Stimulated activated CD8-positive, alpha-beta memory T cell treated with anti-CD3 and anti-CD28 coated beads, Interleukin-12 subunit alpha, Interleukin-12 subunit beta, amount 100 ng/mL, for 24 hours (primary cell): ENCODE measurements around the gene RASAL2.
"Not testable (repeated sequence)": the region's sequence is repeated elsewhere in the genome, so short reads cannot be mapped to it uniquely, and the experiment has no call there.

ENCODE experiments used
- DNase-seq: peaks from one replicate; pipeline ENCODE4 v3.0.0-alpha.2; 2020; ENCODE audit errors: extremely low read depth

The RASAL2 gene

DNA sequence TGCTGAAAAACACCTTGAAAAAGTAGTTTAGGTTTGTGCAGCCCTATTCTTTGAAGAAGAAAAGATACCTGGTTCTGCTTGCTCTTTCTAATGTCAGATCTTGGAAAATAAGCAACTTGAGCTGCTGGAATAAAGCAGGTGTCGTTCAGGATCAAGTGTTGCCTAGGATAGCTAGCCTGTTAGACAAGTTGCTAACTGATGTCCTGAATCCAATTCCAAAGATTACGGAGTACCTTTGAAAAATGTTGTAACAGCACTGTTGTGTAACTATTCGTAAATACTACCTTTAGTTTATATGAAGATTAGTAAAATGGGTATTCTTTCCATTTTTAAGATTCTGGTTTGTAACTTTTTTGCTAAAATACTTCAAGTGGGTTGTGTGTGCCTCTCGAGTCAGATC, 251.3 kb downstream of the RASAL2 start:
- DNase-seq: no peak

DNA sequence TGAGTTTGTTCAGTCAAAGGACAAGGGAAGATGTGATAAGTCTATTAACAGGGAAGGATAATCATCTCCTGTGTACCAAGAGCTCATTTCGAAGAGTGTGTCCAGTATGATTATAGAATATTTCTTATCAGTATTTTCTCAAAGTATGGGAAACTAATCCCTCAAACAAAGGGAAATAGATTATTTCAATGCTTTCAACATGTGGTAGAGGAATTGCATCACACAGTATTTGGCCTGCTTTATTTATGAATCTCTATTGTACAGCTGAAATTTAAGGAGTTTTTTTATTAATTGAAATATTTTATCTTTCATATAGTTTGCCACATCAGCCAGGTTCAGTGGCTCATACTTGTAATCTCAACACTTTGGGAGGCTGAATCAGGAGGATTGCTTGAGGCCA, 251.9 kb downstream of the RASAL2 start:
- DNase-seq: no peak

- DNase-seq: no peak
Observed at GRCh38 chr1:178349801-178350200, 255.9 kb downstream of the RASAL2 start.

DNA sequence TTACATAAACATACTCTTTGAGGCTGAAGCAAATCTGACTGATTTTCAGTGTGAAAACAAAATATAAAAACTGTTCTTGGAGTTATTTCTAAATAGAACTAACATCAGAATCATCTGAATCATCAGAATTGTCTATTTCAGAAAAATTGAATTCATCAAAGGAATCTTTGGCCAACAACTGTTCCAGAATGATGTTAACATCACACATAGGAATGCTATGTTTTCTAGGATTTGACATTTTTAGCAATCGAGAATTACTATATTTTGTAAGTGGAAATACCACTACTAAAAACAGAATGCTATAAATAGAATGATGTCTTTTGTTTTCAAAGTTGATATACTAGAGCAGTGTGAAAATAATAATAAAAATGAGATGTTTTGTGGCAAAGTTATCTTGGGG, 258.0 kb downstream of the RASAL2 start:
- DNase-seq: not testable (repeated sequence)

- no peak for DNase-seq
Observed at GRCh38 chr1:178352790-178353416, 259.0 kb downstream of the RASAL2 start.

- no peak for DNase-seq
Observed at GRCh38 chr1:178353524-178353923, 259.6 kb downstream of the RASAL2 start.

GRCh38 chr1:178354816-178355215, 260.9 kb downstream of the RASAL2 start:
- no peak for DNase-seq

GRCh38 chr1:178356299-178356698, 262.4 kb downstream of the RASAL2 start:
- DNase-seq: no peak

DNA sequence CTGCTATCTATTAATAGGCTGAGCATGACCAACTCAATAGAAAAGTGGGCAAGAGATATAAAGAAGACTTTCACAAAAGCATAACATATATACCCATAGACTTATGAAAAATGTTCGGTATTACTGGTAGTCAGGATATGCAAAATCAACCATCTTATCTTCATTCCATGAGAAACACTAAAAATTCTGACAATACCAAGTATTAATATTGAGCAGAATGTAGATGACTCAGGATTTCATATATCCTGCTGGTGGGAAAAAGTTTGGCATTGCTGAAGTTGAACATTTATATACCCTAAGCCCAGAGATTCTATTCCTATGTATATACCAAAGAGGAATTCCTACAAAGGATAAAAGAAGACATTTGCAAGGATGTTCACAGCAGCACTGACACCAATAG, 264.6 kb downstream of the RASAL2 start:
- DNase-seq: no peak

GRCh38 chr1:178360421-178360820, 266.5 kb downstream of the RASAL2 start:
- no peak for DNase-seq

DNA sequence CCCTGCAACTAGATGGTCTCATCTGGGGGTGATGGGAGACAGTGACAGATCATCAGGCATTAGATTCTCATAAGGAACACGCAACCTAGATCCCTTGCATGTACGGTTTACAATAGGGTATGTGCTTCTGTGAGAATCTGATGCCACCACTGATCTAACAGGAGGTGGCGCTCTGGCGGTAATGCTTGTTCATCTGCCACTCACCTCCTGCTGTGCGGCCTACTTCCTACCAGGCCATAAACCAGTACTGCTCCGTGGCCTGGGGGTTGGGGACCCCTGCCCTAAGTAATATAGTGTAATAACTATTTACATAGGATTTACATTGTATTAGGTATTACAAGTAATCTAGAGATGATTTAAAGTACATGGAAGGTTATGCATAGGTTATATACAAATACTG, 267.9 kb downstream of the RASAL2 start:
- DNase-seq: no peak

GRCh38 chr1:178362747-178363146, 268.8 kb downstream of the RASAL2 start:
- DNase-seq: no peak

- no peak for DNase-seq
Observed at GRCh38 chr1:178364782-178365181, 270.9 kb downstream of the RASAL2 start.

GRCh38 chr1:178367151-178367550, 273.2 kb downstream of the RASAL2 start:
- no peak for DNase-seq

DNA sequence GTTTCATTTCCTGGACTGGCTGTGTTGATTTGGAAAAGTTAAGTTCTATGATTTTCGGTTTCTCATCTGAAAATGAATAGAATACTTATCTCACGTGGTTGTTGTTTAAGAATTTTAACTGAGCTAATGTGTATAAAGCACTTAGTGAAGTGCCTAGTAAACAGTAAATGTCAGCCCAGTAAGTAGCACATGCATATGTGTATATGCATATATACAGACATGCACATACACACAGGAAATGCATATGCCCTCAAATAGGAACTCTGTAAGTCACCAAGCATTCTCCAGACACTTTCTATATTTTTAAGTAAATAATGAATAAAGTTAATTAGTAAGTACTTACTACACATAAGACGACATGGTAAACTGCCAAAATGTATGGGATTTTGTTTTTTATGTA, 274.3 kb downstream of the RASAL2 start:
- no peak for DNase-seq

DNA sequence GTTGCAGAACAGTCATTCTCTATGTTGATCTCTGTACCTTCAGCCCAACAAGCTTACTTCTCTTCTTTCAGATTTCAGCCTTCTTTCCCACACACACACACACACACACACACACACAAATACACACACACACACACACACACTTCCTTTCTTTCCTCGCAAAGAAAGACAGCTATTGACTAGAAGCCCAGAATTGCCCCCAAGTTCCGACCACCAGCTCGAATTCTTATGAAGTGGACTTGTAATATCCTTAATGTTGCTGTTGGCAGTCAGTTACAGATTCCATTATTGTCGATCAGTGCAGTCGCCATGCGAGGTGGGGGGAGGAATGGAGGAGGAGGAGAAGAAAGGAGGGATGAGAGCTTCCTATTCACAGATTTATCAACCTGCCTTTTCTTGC, 277.3 kb downstream of the RASAL2 start:
- no peak for DNase-seq

DNA sequence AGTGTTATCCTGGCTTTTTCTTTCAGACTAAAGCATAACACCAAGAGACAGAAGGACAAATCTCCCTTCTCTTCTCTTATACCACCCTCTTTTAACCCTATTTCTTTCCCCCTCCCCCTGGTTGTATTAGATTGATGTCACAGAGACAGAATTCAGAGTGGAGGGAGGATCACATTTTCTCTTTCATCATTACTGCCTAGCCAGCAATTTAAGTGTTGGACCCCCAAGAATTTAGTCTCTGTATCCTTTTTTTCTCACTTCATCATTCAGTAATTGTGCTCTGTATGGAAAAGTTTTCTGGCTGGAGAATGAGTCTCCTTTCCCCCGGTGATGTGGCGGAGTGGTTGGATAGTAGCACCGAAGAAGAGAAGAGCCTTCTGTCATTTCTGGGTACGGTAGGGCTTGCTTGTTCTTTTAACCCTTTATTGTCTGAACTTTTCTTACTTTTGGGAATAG, 278.1 kb downstream of the RASAL2 start:
- DNase-seq: no peak

DNA sequence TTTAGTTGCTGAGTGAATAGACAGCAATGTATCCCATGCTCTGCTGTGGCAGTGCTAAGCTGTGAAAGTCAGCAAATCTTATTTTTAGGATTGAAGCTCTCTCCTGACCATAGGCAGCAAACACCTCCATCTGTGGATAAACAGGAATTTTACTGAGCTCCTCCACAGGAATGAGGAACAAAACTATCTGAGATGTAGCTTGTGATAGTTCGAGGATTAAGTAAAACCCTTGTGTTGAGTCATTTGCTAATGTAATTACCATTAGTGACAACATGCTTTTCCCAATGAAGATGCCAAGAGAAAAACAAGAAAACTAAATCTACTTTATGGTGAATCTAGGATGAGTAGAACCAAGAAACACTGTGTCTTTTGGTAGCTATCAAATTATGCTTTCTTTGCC, 280.1 kb downstream of the RASAL2 start:
- no peak for DNase-seq

DNA sequence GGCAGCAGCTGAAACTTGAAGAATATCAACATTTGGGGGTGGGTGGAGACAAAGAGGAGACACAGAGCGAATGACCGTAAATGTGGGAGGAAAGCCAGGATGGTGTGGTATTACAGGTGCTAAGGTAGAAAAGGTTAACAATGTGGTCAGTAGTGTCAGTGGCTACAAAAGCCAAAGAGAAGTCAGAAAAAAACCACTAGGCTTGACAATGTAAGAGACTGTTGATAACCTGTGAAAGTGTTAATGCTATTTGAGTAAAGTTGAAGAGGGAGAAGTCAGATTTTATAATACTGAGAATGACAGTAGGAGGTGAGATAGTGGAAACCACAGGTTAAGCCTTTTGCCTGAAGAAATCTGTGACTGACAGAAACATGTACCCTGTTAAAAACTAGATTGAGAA, 282.1 kb downstream of the RASAL2 start:
- DNase-seq: no peak

- DNase-seq: no peak
Observed at GRCh38 chr1:178379807-178380206, 285.9 kb downstream of the RASAL2 start.

- no peak for DNase-seq
Observed at GRCh38 chr1:178382372-178382771, 288.5 kb downstream of the RASAL2 start.

DNA sequence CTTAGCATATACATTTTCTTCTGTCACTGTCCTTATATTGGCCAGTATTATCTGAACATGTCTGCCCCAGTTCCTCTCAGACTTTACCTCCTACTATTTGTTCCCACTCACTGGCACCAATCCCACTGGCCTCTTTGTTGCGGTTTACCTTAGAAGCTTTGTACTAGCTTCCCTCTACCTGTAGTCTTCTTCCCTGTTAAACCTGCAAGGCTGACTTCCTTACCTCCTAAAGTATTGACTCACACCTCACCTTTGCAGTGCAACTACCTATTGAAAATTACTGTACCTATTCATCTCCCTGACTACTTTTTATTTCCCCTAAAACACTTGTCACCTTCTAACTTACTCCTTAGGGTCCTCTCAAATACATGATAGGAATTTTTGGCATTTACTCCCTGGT, 291.8 kb downstream of the RASAL2 start:
- DNase-seq: no peak

- DNase-seq: no peak
Observed at GRCh38 chr1:178388418-178389145, 294.7 kb downstream of the RASAL2 start.

DNA sequence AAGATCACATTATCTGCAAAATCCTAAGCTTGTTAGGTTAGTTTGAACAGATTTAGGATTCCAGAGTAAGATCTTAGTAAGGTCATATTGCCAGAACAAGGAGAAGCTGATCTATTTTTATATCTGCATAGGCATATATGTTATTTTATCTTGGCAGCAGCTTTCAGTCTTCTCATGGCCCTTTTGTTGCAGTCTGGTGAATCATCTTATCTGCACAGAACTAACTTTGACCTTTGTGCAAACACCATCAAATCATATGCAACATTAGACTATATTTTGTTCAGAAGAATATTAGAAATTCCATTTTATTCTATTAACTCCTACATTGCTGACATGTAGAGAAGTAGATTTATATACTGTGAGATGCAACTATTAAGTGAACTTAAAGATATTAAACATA, 295.5 kb downstream of the RASAL2 start:
- DNase-seq: no peak
